Placental epithelial cell (primary cell): ENCODE measurements around the gene TOMT. TPM values are rescaled to one million over a fixed set of nuclear protein-coding genes. Genes with fewer than 3 reads are reported as not detected.

Experiments used
- small RNA-seq: library from RNA; depleted of rRNA; stranded (forward); fragments of <200 nt; gene quantifications from one replicate; pipeline ENCODE3, GENCODE V24; 2012
- total RNA-seq: library from RNA; depleted of rRNA; stranded (reverse); fragments of >200 nt; gene quantifications from 2 replicates; pipeline ENCODE4 v1.2.3, GENCODE V29; 2012

Gene TOMT, protein sequence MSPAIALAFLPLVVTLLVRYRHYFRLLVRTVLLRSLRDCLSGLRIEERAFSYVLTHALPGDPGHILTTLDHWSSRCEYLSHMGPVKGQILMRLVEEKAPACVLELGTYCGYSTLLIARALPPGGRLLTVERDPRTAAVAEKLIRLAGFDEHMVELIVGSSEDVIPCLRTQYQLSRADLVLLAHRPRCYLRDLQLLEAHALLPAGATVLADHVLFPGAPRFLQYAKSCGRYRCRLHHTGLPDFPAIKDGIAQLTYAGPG
- not detected in 2 replicates for total RNA-seq

GRCh38 chr11:72105888-72106287, at the start of gene TOMT:
Gene TOMT (plus strand): TSS chr11:72105924. CDS start chr11:72105952, 28 bp downstream.

DNA sequence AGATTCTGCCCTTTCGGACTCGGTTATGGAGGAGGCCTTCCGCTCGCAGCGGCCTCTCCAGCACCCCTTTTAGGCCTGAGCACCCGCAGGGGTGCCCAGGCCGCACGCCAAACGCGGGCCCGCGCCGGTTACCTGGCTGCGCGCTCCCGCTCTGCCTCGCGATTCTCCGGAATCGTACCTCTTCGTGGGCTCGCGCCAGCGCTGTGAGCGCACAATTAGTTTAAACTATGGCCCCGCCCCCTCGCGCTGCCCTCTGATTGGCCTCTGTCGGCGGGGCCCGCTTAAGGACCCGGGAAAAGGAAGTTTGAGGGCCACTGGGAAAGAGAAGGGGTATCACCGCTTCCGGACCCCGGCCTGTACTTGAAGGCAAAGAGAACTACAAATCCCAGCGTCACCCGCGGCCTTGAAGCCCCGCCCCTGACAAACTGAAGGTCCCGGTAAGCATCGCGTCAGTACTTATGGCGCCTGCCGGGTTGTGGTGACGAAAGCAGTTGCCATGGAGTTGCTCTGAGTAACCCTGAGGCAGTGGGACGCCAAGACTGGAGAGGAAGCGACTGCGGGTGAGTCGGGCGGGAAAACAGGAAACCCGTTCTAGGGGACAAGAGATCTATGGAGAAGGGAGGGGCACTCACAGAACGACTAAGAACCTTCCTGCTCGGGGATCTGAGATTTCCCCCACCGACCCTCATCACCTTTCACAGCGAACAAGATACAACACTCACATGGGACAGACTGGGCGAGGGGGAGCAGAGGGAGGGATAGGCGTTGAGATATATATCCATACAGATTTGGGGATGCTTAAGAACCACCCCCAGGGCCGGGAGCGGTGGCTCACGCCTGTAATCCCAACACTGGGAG, 25.2 kb upstream of the TOMT start, which contains the start of the genes LRRC51 and NUMA1:
Gene LRRC51 (plus strand): TSS at position 525 of the 858 bp plus-strand sequence. CDS start 8,234 bp downstream, outside the sequence.
Gene NUMA1 (minus strand): TSS at position 217 of the 858 bp plus-strand sequence. CDS start 44,599 bp downstream, outside the sequence.

GRCh38 chr11:72102946-72103753, 2.6 kb upstream of the TOMT start, which contains the start of gene LAMTOR1:
Gene LAMTOR1 (minus strand): TSS chr11:72103297. CDS start chr11:72103224, 73 bp downstream.

GRCh38 chr11:72112143-72112977, 6.6 kb downstream of the TOMT start, which contains the start of gene ANAPC15:
Gene ANAPC15 (minus strand): TSS chr11:72112695. CDS start chr11:72111276, 1,419 bp downstream.

GRCh38 chr11:72135473-72135872, 29.7 kb downstream of the TOMT start, which contains the start of gene FOLR3:
Gene FOLR3 (plus strand): TSS chr11:72135725. CDS start chr11:72135953, 228 bp downstream.

Small RNAs within 50 kb of the gene (small RNA-seq; reads per million reads assigned to genes)
- 0.37 reads per million, percentile 15 among the genes with 10 or more reads in this experiment for gene MIR3165

Other genes with a start within 250 kb of the TOMT start
- not detected in 2 replicates for gene DEFB131B, start 227.5 kb upstream of the TOMT start, total RNA-seq
- 9.2 and 28.3 TPM in 2 replicates for gene XNDC1N, start 177.3 kb upstream of the TOMT start, total RNA-seq
- 37.3 and 51.7 TPM in 2 replicates for gene RNF121, start 176.9 kb upstream of the TOMT start, total RNA-seq
- gene IL18BP, start 107.0 kb upstream of the TOMT start, total RNA-seq = 6.3 and 7.9 TPM in 2 replicates
- gene NUMA1, start 25.4 kb upstream of the TOMT start, total RNA-seq = 212 and 227 TPM in 2 replicates
- 11.2 and 12.2 TPM in 2 replicates for gene LRRC51, start 25.1 kb upstream of the TOMT start, total RNA-seq
- gene LAMTOR1, start 2.6 kb upstream of the TOMT start, total RNA-seq = 80.9 and 136 TPM in 2 replicates
- gene ANAPC15, start 6.8 kb downstream of the TOMT start, total RNA-seq = 30.6 and 39.8 TPM in 2 replicates
- gene FOLR3, start 29.8 kb downstream of the TOMT start, total RNA-seq = 2.3 and 2.4 TPM in 2 replicates
- gene FOLR1, start 86.2 kb downstream of the TOMT start, total RNA-seq = 5.9 and 7.1 TPM in 2 replicates
- gene FOLR2, start 110.9 kb downstream of the TOMT start, total RNA-seq = not detected in 2 replicates
- 222 and 289 TPM in 2 replicates for gene INPPL1, start 118.8 kb downstream of the TOMT start, total RNA-seq
- gene PHOX2A, start 138.3 kb downstream of the TOMT start, total RNA-seq = 0.39 TPM in 1 of 2 replicates, not detected in the other